ENCODE measurements around the gene PIH1D1. TPM values are rescaled to one million over a fixed set of nuclear protein-coding genes. Genes with fewer than 3 reads are reported as not detected.

Gene PIH1D1
- total RNA-seq, 2 donors from 2014 or later: 128 to 132 TPM

Other genes with a start within 250 kb of the PIH1D1 start
- gene SLC6A16, start 126.6 kb downstream of the PIH1D1 start, total RNA-seq: 1 to 10 TPM; 2.0 to 3.0 TPM
- gene CD37, start 116.4 kb downstream of the PIH1D1 start, total RNA-seq: 100 to 1,000 TPM; 248 to 262 TPM
- not detected for gene TEAD2, start 89.4 kb downstream of the PIH1D1 start, total RNA-seq
- gene DKKL1, start 87.9 kb downstream of the PIH1D1 start, total RNA-seq: not detected
- gene KASH5, start 63.6 kb downstream of the PIH1D1 start, total RNA-seq: 1 to 10 TPM; 1.6 to 3.0 TPM
- not detected for gene PTH2, start 28.4 kb downstream of the PIH1D1 start, total RNA-seq
- not detected for gene GFY, start 26.4 kb downstream of the PIH1D1 start, total RNA-seq
- gene SLC17A7, start 10.3 kb downstream of the PIH1D1 start, total RNA-seq: under 1 TPM; 0.42 to 0.74 TPM
- gene ALDH16A1, start 1.4 kb upstream of the PIH1D1 start, total RNA-seq: 10 to 100 TPM; 21.8 to 23.4 TPM
- gene FLT3LG, start 22.4 kb upstream of the PIH1D1 start, total RNA-seq: 10 to 100 TPM; 69.7 to 76.3 TPM
- 1,000 to 10,000 TPM; 4,603 to 5,026 TPM for gene RPL13A, start 35.8 kb upstream of the PIH1D1 start, total RNA-seq
- 1,000 to 10,000 TPM; 2,679 to 2,721 TPM for gene RPS11, start 44.6 kb upstream of the PIH1D1 start, total RNA-seq
- gene FCGRT, start 60.8 kb upstream of the PIH1D1 start, total RNA-seq: 10 to 100 TPM; 21.2 to 24.1 TPM
- gene RCN3, start 76.2 kb upstream of the PIH1D1 start, total RNA-seq: 1 to 10 TPM; 3.2 to 4.3 TPM
- gene NOSIP, start 128.7 kb upstream of the PIH1D1 start, total RNA-seq: 10 to 100 TPM; 66.0 to 72.7 TPM
- gene PRRG2, start 129.5 kb upstream of the PIH1D1 start, total RNA-seq: 1 to 10 TPM in 1 of 2 donors, under 1 TPM in 1; 0.88 to 1.1 TPM
- gene PRR12, start 139.4 kb upstream of the PIH1D1 start, total RNA-seq: 10 to 100 TPM; 23.9 to 24.6 TPM
- gene RRAS, start 188.3 kb upstream of the PIH1D1 start, total RNA-seq: 10 to 100 TPM; 11.3 to 13.5 TPM
- 10 to 100 TPM; 57.7 to 60.1 TPM for gene SCAF1, start 190.4 kb upstream of the PIH1D1 start, total RNA-seq
- 100 to 1,000 TPM; 135 to 141 TPM for gene IRF3, start 214.0 kb upstream of the PIH1D1 start, total RNA-seq
- gene BCL2L12, start 214.1 kb upstream of the PIH1D1 start, total RNA-seq: 10 to 100 TPM; 80.3 to 82.6 TPM
- gene PRMT1, start 225.5 kb upstream of the PIH1D1 start, total RNA-seq: 100 to 1,000 TPM; 201 to 251 TPM
- 1 to 10 TPM; 4.1 to 8.1 TPM for gene ADM5, start 237.8 kb upstream of the PIH1D1 start, total RNA-seq
- gene CPT1C, start 239.3 kb upstream of the PIH1D1 start, total RNA-seq: 1 to 10 TPM; 1.9 to 2.3 TPM